ENCODE data around the gene NBR1.
"Not testable (repeated sequence)": the region's sequence is repeated elsewhere in the genome, so short reads cannot be mapped to it uniquely, and the experiment has no call there.

NBR1 gene

GRCh38 chr17:43228020-43228782 is 57.2 kb downstream of the NBR1 start, which contains the start of gene CCDC200:
Gene CCDC200 (minus strand): TSS chr17:43228623. CDS start chr17:43228554, 69 bp downstream.
- H2BK12ac ChIP-seq (ENCODE audit: low read length); H2BK5ac ChIP-seq (ENCODE audit: low read depth, low read length, poor library complexity); H4K91ac ChIP-seq (ENCODE audit: low read depth, low read length); H4K8ac ChIP-seq (ENCODE audit: low read depth, low read length); H2BK120ac ChIP-seq (ENCODE audit: insufficient read depth, low read length, poor library complexity); DNase-seq; H3K79me1 ChIP-seq (ENCODE audit: low read length); H3K4me3 ChIP-seq (ENCODE audit: low read depth, low read length); H3K4ac ChIP-seq (ENCODE audit: low read depth, low read length); H3K23ac ChIP-seq (ENCODE audit: low read length); H3K79me2 ChIP-seq (ENCODE audit: control insufficient read depth, insufficient read depth, low read length, poor library complexity); H3K27me3 ChIP-seq (ENCODE audit: insufficient read depth, low read length); H3K9me3 ChIP-seq (ENCODE audit: insufficient read depth, low read depth, low read length); H3K18ac ChIP-seq (ENCODE audit: low read length); H2AFZ ChIP-seq (ENCODE audit: insufficient read depth, low read length, poor library complexity); H2AK5ac ChIP-seq (ENCODE audit: low read length); H3K36me3 ChIP-seq (ENCODE audit: control insufficient read depth in 1 of 2, insufficient read depth in 2 of 2, low read length in 2 of 2); H3K4me2 ChIP-seq (ENCODE audit: low read length); H3K4me1 ChIP-seq (ENCODE audit: control insufficient read depth in 1 of 2, insufficient read depth in 2 of 2, low read length in 2 of 2); H3K27ac ChIP-seq (ENCODE audit: low read depth, low read length); H3K14ac ChIP-seq (ENCODE audit: low read length); H4K12ac ChIP-seq (ENCODE audit: low read depth, low read length); H3K9ac ChIP-seq (ENCODE audit: low read length): not testable (repeated sequence)
- no CpG with 5 or more reads among the region's 7 CpGs for WGBS (ENCODE audit: extremely low coverage, insufficient coverage, insufficient read length)

- H3K4me2 ChIP-seq (ENCODE audit: low read length); H3K4ac ChIP-seq (ENCODE audit: low read depth, low read length): not testable (repeated sequence)
Observed at GRCh38 chr17:43231205-43232020, 60.4 kb downstream of the NBR1 start.

GRCh38 chr17:43232021-43232699 is 61.1 kb downstream of the NBR1 start:
- not testable (repeated sequence) for H4K8ac ChIP-seq (ENCODE audit: low read depth, low read length)

More at GRCh38 chr17:43231205-43232020, 60.4 kb downstream of the NBR1 start:
- H2BK5ac ChIP-seq (ENCODE audit: low read depth, low read length, poor library complexity); H2AFZ ChIP-seq (ENCODE audit: insufficient read depth, low read length, poor library complexity); H2BK12ac ChIP-seq (ENCODE audit: low read length); H2BK120ac ChIP-seq (ENCODE audit: insufficient read depth, low read length, poor library complexity); H3K9ac ChIP-seq (ENCODE audit: low read length); H3K36me3 ChIP-seq (ENCODE audit: control insufficient read depth in 1 of 2, insufficient read depth in 2 of 2, low read length in 2 of 2); H3K18ac ChIP-seq (ENCODE audit: low read length); H3K27me3 ChIP-seq (ENCODE audit: insufficient read depth, low read length); H3K79me2 ChIP-seq (ENCODE audit: control insufficient read depth, insufficient read depth, low read length, poor library complexity); H3K14ac ChIP-seq (ENCODE audit: low read length); H4K8ac ChIP-seq (ENCODE audit: low read depth, low read length); H3K4me3 ChIP-seq (ENCODE audit: low read depth, low read length); H3K9me3 ChIP-seq (ENCODE audit: insufficient read depth, low read depth, low read length); H4K91ac ChIP-seq (ENCODE audit: low read depth, low read length); H4K12ac ChIP-seq (ENCODE audit: low read depth, low read length); H2AK5ac ChIP-seq (ENCODE audit: low read length); DNase-seq; H3K23ac ChIP-seq (ENCODE audit: low read length); H3K4me1 ChIP-seq (ENCODE audit: control insufficient read depth in 1 of 2, insufficient read depth in 2 of 2, low read length in 2 of 2); H3K79me1 ChIP-seq (ENCODE audit: low read length); H3K27ac ChIP-seq (ENCODE audit: low read depth, low read length): not testable (repeated sequence)
- WGBS (ENCODE audit: extremely low coverage, insufficient coverage, insufficient read length), result no CpG with 5 or more reads among the region's 40 CpGs

GRCh38 chr17:43233263-43233662 is 62.2 kb downstream of the NBR1 start:
- not testable (repeated sequence) for H3K36me3 ChIP-seq (ENCODE audit: control insufficient read depth in 1 of 2, insufficient read depth in 2 of 2, low read length in 2 of 2); H3K9ac ChIP-seq (ENCODE audit: low read length); H2AFZ ChIP-seq (ENCODE audit: insufficient read depth, low read length, poor library complexity); H2BK5ac ChIP-seq (ENCODE audit: low read depth, low read length, poor library complexity); H4K12ac ChIP-seq (ENCODE audit: low read depth, low read length); H3K4ac ChIP-seq (ENCODE audit: low read depth, low read length); H4K91ac ChIP-seq (ENCODE audit: low read depth, low read length); H2AK5ac ChIP-seq (ENCODE audit: low read length); H3K79me1 ChIP-seq (ENCODE audit: low read length); H3K14ac ChIP-seq (ENCODE audit: low read length); H3K79me2 ChIP-seq (ENCODE audit: control insufficient read depth, insufficient read depth, low read length, poor library complexity); H3K18ac ChIP-seq (ENCODE audit: low read length); H3K4me3 ChIP-seq (ENCODE audit: low read depth, low read length); H3K4me2 ChIP-seq (ENCODE audit: low read length); H3K4me1 ChIP-seq (ENCODE audit: control insufficient read depth in 1 of 2, insufficient read depth in 2 of 2, low read length in 2 of 2); H2BK120ac ChIP-seq (ENCODE audit: insufficient read depth, low read length, poor library complexity); H2BK12ac ChIP-seq (ENCODE audit: low read length); H3K23ac ChIP-seq (ENCODE audit: low read length); H4K8ac ChIP-seq (ENCODE audit: low read depth, low read length); H3K27me3 ChIP-seq (ENCODE audit: insufficient read depth, low read length); H3K27ac ChIP-seq (ENCODE audit: low read depth, low read length); H3K9me3 ChIP-seq (ENCODE audit: insufficient read depth, low read depth, low read length); DNase-seq
- no CpG with 5 or more reads among the region's 15 CpGs for WGBS (ENCODE audit: extremely low coverage, insufficient coverage, insufficient read length)

More at GRCh38 chr17:43232021-43232699, 61.1 kb downstream of the NBR1 start:
- not testable (repeated sequence) for H2BK12ac ChIP-seq (ENCODE audit: low read length); H3K9ac ChIP-seq (ENCODE audit: low read length); H3K4me3 ChIP-seq (ENCODE audit: low read depth, low read length); H3K36me3 ChIP-seq (ENCODE audit: control insufficient read depth in 1 of 2, insufficient read depth in 2 of 2, low read length in 2 of 2); H3K27me3 ChIP-seq (ENCODE audit: insufficient read depth, low read length); H3K4me1 ChIP-seq (ENCODE audit: control insufficient read depth in 1 of 2, insufficient read depth in 2 of 2, low read length in 2 of 2); H3K23ac ChIP-seq (ENCODE audit: low read length); H2AK5ac ChIP-seq (ENCODE audit: low read length); H3K79me2 ChIP-seq (ENCODE audit: control insufficient read depth, insufficient read depth, low read length, poor library complexity); DNase-seq; H3K4ac ChIP-seq (ENCODE audit: low read depth, low read length); H3K9me3 ChIP-seq (ENCODE audit: insufficient read depth, low read depth, low read length); H2AFZ ChIP-seq (ENCODE audit: insufficient read depth, low read length, poor library complexity); H3K14ac ChIP-seq (ENCODE audit: low read length); H3K18ac ChIP-seq (ENCODE audit: low read length); H3K27ac ChIP-seq (ENCODE audit: low read depth, low read length); H2BK120ac ChIP-seq (ENCODE audit: insufficient read depth, low read length, poor library complexity); H2BK5ac ChIP-seq (ENCODE audit: low read depth, low read length, poor library complexity); H4K91ac ChIP-seq (ENCODE audit: low read depth, low read length); H3K79me1 ChIP-seq (ENCODE audit: low read length); H3K4me2 ChIP-seq (ENCODE audit: low read length)
- peak overlapping the region; percentile 91 for H4K12ac ChIP-seq (ENCODE audit: low read depth, low read length)
- WGBS (ENCODE audit: extremely low coverage, insufficient coverage, insufficient read length), result no CpG with 5 or more reads among the region's 24 CpGs

All from trophoblast cell (in vitro differentiated cells and primary cell).